NCI-H128 (cell line): ENCODE results near the gene CHL1.
"Not testable (repeated sequence)": the region's sequence is repeated elsewhere in the genome, so short reads cannot be mapped to it uniquely, and the experiment has no call there.

Source experiments
- DNase-seq: peaks from one replicate; lab custom pipeline; 2025; ENCODE audit not compliant: unreplicated experiment; lab: John Stamatoyannopoulos, UW

Gene CHL1

GRCh38 chr3:332701-333100 is 136.1 kb downstream of the CHL1 start:
- DNase-seq = no peak

DNA sequence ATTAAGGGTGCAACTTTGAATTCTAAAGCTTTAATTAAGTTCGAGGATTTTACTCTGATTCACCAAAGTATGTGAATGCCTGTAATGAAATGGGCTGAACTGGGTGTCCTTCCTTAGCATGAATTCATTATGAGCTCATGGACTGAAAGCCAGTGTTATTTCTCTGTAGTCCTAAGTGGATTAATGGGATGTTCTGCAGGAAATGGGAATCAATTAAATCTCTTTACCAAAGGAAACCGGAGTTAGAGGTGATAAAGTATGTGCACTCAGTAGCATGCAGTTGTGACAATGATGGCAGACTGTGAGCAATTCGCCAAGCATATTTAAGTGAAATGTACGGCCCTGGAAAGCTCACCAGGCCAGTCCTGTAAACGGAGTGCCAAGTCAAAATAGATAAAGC is 138.7 kb downstream of the CHL1 start:
- DNase-seq = no peak

DNA sequence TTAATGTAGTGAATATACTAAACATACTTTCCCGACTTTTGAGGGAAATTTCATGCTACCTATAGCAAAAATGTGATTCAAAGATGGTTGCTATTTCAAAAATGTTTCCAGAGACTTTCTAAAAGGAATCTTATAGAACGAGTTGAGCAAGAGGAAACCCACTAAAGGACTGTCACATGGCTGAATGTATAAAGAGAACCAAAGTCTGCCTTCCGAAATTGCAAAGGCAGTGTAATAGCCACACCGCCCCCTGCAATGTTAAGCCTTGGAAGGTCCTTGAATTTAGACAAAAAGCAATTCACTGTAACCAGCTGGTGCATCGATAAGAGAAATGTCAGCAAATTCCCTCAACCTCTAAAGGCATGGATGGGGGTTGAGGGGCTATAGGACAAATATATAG is 142.8 kb downstream of the CHL1 start:
- no peak for DNase-seq

DNA sequence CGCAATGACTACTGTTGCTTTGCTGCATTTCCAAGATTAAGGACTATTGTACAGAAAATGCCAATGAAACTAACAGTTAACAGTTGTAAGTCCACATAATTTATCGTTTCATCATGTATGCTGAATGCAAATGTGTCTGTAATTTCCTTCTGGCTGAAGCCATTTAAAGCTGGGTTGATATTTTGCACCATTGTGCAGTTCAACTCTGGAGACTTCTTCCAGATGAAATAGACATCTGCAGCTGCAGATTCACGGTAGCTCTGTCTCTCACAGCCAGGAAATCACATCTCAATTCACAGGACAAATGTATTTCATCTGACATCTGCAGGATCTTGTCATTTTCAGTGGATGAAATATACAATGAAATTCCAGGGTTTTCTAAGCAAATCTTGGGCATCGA is 145.4 kb downstream of the CHL1 start:
- no peak for DNase-seq

- no peak for DNase-seq
Measured at GRCh38 chr3:346186-346585, 149.6 kb downstream of the CHL1 start.

DNA sequence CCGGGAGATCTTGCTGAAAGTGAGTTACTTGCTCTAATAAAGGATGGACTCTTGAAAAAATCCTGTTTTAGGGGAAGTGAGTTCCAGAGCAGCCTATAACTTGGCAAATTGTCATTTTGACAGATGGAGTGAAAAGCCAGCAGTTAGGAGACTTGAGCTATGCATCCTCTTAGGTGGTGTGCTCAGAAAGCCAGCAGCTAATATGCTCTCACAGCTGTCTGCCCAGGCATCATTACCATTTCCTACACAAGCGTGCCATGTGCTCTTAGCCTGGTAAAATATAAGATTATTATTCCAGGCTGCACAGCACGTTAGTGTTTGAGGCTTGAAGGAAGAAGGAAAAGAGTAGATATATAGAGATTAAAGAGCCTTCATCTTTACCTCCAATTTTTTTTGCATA is 151.0 kb downstream of the CHL1 start:
- DNase-seq = no peak

DNA sequence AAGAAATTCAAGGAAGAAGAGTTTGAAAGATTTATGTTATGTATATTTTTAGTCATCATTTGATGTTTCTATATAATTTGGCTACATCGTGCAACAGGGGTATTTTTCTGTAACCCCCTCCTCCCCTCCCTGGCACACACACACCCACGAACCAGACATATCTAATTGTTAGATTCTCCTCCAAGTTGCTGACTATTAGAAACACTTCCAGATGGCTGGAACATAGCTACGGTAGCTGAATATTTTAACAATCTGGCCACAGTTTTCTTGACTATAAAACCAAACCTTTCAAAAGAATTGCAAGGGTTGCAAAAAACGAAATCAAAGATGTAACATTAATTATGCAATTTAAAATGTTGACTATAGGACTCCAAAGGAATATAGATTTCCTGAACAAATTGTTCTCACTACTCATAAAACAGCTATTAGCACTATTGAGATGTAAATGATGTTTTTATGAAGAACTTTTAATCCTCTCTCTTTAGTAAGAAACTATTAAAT is 154.4 kb downstream of the CHL1 start:
- DNase-seq = no peak

DNA sequence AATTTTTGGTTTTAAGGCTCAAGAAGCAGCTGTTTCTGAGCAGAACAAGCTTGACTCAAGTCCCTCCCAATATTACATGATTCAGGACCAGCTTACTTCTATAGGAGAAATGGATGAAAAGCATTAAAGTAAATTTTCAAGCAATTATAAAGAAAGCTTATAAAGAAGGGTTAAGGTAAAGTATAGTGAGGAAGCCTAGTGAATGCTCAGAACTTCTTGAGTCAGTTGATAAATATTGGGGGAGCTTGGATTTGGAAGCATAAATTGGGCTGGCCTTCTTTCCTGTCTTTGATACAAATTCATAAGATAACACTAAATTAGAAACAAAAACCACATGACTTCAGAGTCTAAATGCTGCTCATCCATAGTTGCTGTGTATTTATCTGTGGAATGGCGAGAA is 156.0 kb downstream of the CHL1 start:
- DNase-seq = no peak

- DNase-seq = no peak
Measured at GRCh38 chr3:353191-353739, 156.7 kb downstream of the CHL1 start.

- peak; percentile 6 for DNase-seq
Measured at GRCh38 chr3:354432-354831, 157.9 kb downstream of the CHL1 start.

DNA sequence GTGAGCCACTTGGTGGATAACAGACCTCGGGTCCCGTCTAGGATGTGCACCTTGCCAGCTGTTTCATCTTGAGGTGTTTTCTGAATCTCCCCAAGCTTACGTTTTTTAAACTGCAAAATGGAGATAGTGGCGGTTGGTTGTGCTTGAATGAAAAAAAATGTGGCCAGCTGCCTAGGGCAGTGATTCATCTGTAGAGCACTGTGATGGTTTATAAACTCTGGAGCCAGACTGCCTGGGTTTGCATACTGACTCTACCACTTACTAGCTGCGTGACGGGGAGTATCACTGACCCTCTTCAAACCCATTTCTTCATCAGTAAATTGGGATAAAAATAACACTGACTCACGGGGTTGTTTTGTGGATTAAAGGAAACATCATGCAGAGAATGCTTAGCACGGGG is 159.1 kb downstream of the CHL1 start:
- DNase-seq = no peak

- DNase-seq = no peak
Measured at GRCh38 chr3:356952-357351, 160.4 kb downstream of the CHL1 start.

- DNase-seq = no peak
Measured at GRCh38 chr3:359672-360071, 163.1 kb downstream of the CHL1 start.

GRCh38 chr3:362681-363338 is 166.2 kb downstream of the CHL1 start:
- DNase-seq = no peak

- DNase-seq = no peak
Measured at GRCh38 chr3:364287-364686, 167.7 kb downstream of the CHL1 start.

DNA sequence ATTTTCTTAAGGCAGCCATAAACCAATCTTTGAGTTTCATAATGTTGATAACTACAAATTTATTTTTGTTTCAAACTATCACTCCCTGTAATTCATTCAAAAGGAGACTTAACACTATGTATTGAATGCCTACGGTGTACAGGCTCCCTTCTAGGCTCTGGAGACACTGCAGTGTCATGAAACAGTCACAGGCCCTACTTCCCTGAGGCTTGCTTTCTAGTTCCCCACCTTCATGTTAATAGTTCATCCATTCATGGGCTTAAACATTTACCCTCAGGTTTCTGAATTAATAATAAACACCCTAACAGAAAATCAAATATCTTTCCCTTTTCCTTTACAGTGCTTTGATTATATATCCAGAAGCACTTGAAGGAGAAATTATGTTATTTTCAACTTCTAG is 168.7 kb downstream of the CHL1 start:
- no peak for DNase-seq

- not testable (repeated sequence) for DNase-seq
Measured at GRCh38 chr3:366253-366652, 169.7 kb downstream of the CHL1 start.

- DNase-seq = no peak
Measured at GRCh38 chr3:373193-373779, 176.7 kb downstream of the CHL1 start.

DNA sequence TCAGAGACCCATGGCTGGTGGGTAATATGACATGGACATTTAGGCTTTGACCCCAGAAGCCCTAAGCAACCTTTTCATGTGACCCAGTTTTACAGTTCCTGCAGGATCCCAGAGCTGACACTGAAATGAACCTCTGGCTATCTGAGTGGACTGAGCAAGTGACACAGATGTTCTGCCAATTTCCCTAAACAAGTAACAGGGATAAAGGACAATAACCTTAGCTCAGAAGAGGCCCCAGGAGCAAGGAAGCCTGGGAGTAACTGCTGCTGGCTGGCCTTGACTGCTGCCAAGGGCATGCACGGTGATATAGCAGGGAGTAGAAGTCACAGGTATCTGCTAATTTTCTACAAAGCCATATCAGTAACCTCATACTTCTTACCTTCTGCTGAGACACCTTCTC is 177.9 kb downstream of the CHL1 start:
- no peak for DNase-seq

- no peak for DNase-seq
Measured at GRCh38 chr3:377158-377561, 180.6 kb downstream of the CHL1 start.

GRCh38 chr3:380801-381200 is 184.2 kb downstream of the CHL1 start:
- DNase-seq = no peak

GRCh38 chr3:385151-385550 is 188.6 kb downstream of the CHL1 start:
- DNase-seq = no peak

DNA sequence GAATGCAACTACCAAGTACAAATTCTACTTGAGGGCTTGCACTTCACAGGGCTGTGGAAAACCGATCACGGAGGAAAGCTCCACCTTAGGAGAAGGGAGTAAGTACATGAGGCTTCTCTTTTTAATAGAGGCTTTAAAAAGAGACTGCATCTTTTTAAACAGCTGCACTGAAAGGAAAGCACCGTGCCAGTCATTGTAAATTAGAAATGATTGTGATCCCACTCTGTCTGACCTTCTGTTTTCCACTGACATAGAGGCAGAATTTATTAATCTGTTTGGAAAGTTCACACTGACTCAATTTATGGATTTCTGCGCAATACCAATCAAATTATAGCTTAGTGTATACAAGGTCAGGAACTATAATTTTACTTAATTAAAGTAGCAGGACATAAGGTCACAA is 198.2 kb downstream of the CHL1 start:
- no peak for DNase-seq
